HG03442 (cell line): Measurements from ENCODE around the gene POLR2H.

Source experiments
- ATAC-seq: cut with Tn5 transposase; IDR thresholded peaks from one replicate; pipeline ENCODE4 v1.9.1; 2021; ENCODE audit warnings: mild to moderate bottlenecking, moderate library complexity; ENCODE audit not compliant: unreplicated experiment

POLR2H gene

DNA sequence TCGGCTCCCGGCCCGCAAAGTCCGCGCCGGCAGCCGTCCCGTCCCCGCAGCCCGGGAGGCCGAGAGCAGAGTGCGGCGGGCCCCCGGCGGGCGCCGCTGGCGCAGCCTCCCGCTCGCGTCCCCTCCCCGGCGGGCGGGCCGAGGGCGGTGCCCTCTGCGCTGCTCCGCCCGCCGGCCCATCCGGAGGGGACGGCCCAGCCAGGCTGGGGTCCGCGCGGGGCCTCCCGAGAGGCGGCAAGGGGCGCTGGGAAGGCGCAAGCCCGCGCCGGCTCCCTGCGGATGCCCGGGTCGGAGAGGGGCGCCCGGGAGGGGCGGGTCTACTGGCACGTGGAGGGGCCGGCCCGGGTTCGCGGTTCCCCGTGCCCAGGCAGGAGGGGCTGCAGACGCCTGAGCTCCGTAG is at the start of gene POLR2H, which contains the start of gene CLCN2:
POLR2H (plus strand) TSS at position 179 of the 400 bp plus-strand sequence. CDS start 1,783 bp downstream, outside the sequence.
CLCN2 (minus strand) TSS at position 74 of the 400 bp plus-strand sequence. CDS start 126 bp downstream, outside the sequence.
- peak; percentile 28 for ATAC-seq

DNA sequence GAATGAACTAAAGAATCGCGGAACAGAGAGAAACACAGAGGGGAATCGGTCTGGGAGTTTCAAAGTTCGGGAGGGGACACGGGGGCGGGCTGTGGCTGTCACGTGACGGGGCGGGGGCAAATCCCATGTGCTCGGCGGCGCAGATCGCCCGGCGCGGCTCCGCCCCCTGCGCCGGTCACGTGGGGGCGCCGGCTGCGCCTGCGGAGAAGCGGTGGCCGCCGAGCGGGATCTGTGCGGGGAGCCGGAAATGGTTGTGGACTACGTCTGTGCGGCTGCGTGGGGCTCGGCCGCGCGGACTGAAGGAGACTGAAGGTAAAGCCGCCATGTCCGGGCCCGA is 47.2 kb upstream of the POLR2H start, which contains the start of gene EIF4G1:
EIF4G1 (plus strand) TSS at position 244 of the 337 bp plus-strand sequence. CDS start 1,191 bp downstream, outside the sequence.
- peak; percentile 84 for ATAC-seq

DNA sequence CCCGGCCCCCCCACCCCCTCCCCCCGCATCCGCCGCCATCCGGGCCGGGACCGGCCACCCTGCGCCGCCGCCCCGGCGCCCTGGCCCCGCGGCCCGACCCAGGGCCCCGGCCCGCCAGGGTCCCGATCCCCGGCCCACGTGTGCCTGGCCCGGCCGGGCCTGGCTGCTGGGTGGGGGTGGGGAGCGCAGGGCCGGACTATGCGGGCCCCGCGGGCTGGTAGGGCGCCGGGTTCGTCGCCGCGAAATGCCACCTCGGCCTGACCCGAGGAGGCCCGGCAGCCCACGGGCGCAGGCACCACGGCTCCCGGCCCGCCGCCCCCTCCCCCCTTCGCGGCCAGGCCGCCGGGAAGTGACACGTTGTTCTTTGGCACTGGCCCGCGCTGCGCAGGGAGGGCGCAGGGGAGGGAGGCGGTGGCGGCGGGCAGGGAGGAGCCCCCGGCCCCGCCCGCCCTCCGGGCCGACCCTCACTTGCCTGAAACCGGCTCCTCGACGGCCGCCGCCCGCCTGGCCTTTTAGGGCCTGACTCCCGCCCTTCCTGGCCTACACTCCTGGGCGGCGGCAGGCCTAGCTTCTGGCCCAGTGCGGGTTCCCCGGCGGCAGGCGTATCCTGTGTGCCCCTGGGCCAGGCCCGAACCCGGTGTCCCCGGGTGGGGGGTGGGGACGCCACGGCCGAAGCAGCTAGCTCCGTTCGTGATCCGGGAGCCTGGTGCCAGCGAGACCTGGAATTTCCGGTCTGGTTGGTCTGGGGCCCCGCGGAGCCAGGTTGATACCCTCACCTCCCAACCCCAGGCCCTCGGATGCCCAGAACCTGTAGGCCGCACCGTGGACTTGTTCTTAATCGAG is 46.6 kb upstream of the POLR2H start:
- ATAC-seq: peak; percentile 34

DNA sequence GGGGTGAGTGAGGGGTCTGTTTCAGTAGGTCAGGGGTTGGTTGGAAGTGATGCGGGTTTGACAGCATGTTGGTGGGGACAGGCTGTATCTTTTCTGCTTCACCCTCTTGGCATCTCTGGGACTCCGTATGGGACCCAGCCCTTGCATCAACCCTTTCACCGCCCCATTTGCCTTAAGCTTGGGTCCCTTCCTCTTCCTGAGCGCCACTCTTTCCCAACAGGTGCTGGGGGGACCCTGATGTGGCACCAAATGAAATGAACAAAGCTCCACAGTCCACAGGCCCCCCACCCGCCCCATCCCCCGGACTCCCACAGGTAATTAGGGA is 46.0 kb upstream of the POLR2H start:
- no peak for ATAC-seq

DNA sequence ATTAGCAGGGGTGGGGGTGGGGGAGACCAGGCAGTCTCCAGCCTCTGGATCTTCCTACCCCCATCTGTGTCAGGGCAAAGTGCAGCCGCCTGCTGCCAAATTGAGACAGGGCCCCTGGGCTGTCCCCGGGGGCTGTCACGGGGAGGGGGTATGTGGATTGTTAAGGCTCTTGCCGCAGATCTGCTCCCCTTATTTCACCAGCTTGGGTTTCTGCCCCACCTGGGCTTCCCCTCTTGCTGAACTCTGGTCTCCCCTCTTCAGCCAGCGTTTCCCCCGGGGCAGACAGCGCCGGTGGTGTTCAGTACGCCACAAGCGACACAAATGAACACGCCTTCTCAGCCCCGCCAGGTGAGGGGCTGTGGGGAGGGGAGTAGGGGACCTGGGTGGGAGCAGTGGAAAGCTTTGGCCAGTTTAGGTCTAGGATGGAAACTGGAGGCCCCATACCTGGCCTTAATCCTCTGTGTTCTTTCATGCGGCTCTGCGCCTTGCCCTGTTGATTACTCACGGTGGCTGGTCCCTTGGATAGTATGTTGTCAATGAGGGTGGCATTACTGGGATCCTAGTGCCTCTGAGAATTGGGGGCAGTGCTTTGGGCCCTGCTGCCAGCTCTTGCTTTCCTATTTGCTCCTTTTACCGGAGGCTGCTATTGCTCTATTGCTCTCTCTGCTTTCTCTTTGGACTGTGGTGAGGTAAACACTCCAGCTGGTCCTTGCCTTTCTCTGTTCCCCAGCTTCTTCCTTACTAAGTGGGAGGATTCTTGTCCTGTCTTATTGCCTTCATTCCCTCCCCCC is 45.4 kb upstream of the POLR2H start:
- ATAC-seq: no peak

DNA sequence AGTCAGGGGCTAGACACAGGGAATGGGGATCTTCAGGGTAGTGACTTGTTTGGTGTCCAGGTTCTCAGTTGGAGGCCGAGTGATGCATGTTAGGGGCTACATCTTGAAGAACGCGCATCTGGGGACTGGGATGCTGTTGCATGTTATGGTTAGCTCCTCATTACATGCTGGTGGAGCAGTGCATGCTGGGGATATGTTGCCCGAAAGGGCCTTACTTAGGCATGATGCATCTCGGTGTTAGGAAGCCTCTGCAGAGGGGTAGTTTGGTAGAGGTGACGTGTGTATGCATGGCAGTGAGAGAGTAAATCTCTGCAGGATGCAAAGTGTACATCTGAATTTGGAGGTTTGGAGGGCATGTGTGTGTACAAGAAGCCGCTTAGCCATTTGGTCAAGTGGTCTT is 44.7 kb upstream of the POLR2H start:
- no peak for ATAC-seq

DNA sequence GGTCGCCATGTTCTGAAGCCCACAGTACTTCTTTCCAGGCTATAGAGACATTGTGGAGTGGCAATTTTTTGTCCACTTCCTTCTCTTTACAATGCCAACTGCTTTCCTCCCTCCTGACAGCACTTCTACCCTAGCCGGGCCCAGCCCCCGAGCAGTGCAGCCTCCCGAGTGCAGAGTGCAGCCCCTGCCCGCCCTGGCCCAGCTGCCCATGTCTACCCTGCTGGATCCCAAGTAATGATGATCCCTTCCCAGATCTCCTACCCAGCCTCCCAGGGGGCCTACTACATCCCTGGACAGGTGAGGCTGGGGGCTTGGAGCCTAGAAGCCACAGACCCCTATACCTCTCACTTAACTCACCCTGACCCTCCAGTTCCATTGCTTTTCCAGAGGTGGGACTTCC is 44.3 kb upstream of the POLR2H start:
- ATAC-seq: no peak

DNA sequence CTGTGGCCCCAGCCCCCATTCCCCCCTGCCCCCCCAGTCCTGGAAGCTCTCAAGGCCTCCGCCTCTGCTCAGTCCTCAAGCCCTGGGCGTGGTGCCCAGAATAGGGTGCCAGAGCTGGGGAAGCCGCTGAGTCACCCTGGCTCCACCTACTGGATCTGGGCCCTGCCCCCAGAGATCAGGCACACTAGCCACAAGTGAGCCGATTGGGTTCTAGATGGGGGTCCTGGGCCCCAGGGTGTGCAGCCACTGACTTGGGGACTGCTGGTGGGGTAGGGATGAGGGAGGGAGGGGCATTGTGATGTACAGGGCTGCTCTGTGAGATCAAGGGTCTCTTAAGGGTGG is 41.4 kb upstream of the POLR2H start:
- ATAC-seq: no peak

DNA sequence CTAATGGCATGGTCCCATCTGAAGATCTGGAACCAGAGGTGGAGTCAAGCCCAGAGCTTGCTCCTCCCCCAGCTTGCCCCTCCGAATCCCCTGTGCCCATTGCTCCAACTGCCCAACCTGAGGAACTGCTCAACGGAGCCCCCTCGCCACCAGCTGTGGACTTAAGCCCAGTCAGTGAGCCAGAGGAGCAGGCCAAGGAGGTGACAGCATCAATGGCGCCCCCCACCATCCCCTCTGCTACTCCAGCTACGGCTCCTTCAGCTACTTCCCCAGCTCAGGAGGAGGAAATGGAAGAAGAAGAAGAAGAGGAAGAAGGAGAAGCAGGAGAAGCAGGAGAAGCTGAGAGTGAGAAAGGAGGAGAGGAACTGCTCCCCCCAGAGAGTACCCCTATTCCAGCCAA is 39.8 kb upstream of the POLR2H start:
- ATAC-seq: no peak

DNA sequence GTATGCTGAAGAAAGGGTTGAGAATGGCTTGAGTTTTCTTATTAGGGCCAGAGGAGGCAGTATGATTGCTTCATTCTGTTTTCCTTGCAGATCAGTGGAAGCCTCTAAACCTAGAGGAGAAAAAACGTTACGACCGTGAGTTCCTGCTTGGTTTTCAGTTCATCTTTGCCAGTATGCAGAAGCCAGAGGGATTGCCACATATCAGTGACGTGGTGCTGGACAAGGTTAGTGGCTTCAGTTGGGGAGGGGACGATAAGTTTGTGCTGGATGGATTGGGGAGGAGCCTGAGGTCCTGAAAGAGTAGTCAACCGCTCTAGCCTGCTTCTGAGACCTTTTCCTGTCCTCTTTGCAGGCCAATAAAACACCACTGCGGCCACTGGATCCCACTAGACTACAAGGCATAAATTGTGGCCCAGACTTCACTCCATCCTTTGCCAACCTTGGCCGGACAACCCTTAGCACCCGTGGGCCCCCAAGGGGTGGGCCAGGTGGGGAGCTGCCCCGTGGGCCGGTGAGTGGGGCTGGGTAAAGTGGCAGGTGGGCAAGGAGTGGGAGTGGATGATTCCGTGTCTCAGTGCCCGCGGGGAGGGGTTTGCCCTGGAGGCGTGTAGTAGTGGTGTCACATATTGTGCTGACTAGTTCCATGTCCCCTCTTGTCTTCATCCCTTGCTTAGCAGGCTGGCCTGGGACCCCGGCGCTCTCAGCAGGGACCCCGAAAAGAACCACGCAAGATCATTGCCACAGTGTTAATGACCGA is 38.6 kb upstream of the POLR2H start:
- ATAC-seq: no peak

DNA sequence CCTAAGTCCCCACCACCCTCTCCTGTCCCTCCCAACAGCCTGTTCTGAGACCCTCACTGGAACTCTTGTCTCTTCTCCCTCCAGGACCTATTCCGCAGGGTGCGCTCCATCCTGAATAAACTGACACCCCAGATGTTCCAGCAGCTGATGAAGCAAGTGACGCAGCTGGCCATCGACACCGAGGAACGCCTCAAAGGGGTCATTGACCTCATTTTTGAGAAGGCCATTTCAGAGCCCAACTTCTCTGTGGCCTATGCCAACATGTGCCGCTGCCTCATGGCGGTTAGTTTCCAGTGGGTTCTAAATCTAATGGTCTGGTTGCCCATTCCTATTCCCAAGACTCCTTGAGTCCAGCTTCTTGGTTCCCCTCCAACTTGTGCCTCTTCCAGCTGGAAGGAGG is 37.8 kb upstream of the POLR2H start:
- no peak for ATAC-seq

DNA sequence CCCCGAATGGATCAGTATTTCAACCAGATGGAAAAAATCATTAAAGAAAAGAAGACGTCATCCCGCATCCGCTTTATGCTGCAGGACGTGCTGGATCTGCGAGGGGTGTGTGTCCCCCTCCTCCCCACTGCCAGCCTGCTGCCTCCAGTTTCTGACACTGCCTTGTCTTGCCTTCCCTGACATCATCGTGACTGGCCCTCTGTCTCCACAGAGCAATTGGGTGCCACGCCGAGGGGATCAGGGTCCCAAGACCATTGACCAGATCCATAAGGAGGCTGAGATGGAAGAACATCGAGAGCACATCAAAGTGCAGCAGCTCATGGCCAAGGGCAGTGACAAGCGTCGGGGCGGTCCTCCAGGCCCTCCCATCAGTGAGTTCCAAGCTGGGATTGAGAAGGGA is 36.2 kb upstream of the POLR2H start:
- no peak for ATAC-seq

DNA sequence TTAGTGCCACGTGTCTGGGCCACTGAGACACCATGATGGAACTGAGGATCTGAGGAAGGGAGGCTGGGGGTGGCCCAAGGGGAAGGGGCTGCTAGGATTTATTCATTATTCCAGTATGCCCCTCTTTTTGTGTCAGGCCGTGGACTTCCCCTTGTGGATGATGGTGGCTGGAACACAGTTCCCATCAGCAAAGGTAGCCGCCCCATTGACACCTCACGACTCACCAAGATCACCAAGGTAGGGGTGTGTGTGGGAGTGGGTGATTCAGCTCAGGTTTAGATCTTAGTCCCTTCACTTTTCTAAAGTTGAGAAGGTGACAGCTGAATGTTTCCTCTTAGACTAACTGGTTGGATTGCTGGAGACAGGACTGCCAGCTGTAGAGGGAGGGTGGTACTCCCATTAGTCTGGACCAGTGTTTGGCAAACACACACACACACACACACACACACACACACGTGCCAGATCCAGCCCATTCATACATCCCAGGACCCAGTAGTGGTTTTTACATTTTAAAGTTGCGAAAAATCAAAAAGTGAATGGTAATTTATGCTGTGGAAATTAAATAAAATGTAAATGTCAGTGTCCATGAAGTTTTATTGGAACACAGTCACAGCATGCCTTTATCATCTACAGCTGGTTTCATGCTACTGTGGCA is 35.7 kb upstream of the POLR2H start:
- no peak for ATAC-seq

DNA sequence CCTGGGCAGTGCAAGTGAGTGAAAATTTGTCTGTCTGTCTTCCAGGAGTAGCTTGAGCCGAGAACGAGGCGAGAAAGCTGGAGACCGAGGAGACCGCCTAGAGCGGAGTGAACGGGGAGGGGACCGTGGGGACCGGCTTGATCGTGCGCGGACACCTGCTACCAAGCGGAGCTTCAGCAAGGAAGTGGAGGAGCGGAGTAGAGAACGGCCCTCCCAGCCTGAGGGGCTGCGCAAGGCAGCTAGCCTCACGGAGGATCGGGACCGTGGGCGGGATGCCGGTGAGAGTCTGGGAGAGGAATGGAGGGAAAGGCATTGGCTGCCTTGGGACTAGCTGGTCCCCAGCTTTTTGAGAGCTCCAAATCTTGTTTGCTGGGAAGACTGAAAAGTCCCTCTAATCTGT is 34.3 kb upstream of the POLR2H start:
- ATAC-seq: no peak

DNA sequence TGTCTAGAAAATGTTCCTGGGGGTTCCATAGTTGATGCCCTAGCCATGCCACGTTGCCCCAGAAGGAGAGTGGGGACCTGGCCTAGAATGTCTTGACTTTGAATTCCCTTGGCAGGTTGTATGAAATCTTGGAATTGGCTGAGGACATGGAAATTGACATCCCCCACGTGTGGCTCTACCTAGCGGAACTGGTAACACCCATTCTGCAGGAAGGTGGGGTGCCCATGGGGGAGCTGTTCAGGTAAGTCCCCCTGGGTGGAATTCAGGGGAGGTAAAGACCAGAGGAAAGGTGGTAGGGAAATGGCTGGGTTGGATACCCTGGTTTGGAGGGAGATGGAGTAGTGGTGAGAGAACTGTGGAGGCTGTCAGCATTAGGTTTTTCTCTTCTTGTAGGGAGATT is 33.0 kb upstream of the POLR2H start:
- ATAC-seq: no peak

DNA sequence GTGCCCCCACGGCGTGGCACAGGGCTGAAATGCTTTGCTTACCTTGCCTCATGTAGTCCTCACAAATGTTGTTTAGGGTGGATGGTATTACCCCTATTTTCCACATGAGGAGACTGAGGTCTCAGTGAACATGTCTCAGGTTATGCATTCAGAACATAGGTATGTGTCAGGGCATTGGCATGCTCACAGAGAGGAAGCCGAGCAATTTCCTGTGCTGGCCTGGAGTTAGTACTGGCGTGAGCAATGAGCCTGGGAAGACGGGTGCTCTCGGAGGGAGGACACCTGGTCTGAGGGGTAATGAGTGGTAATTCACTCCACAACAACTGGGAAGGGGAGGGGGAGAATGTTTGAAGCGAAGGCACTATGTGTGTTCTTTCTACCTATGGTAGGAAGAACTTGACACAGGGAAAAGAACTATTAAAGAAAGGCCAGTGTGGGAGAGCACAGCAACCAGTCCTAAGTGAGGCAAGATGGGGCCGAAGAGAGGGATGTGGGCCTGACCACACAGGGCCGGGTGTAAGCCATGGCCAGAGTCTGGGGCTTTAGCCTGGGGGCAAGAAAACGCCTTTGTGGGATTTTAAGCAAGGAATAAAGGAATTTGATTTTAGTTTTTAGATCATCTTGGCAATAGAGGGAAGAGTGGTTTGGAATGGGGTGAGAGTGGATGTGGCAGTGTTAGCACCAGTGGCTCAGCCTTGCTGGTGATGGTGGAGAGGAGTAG is 29.0 kb upstream of the POLR2H start:
- ATAC-seq: no peak

DNA sequence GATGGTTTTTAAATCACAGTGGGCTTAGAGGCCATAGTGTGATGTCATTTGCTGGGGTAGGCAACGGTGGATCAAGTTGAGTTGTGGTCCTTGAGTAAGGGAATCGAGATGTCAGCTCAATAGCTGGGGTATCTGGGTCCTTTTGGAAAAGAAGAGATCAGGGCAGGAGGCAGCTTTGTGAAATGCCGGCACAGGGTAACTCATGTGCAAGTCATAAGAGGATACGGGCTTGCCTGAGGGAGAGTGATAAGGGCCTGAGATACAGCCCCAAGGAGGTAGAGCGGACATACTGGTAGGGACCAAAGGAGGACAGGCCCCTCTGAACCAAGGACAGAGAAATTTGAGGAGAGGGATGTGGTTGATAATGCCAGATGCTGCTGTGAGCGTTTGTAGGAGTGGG is 28.3 kb upstream of the POLR2H start:
- ATAC-seq: no peak

DNA sequence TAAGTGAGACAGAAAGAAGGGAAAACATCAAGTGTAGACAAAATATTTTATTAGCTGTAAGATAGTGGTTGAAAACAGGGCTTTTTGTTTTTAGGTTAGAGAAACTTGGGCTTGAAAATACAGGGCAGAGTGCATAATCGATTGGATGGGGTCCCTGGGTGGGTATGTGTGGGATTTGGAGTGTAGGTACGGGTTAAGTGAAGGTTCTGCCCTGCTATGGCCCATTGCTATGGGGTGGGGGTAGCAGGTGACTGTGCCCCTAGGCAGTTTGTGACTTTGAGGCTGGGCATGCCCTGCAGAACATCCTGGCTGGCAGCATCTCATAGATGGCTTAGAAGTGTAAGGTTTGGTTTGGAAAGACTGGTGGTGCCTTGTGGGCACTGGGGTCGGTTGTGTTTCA is 27.8 kb upstream of the POLR2H start:
- ATAC-seq: no peak

DNA sequence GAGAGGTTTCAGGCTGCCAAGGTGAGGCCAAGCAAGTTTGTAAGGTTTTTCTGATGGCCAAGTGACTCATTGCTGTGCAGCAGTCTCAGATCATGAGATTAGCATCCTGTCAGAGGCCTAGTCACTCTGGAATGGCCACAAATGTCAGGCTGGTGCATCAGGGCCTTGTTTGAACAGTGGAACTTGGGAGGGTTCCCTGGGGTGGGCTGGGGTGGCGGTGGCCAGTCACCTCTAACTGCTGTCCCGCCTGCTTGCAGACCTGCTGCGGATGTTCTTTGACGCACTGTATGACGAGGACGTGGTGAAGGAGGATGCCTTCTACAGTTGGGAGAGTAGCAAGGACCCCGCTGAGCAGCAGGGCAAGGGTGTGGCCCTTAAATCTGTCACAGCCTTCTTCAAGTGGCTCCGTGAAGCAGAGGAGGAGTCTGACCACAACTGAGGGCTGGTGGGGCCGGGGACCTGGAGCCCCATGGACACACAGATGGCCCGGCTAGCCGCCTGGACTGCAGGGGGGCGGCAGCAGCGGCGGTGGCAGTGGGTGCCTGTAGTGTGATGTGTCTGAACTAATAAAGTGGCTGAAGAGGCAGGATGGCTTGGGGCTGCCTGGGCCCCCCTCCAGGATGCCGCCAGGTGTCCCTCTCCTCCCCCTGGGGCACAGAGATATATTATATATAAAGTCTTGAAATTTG is 26.9 kb upstream of the POLR2H start:
- no peak for ATAC-seq

DNA sequence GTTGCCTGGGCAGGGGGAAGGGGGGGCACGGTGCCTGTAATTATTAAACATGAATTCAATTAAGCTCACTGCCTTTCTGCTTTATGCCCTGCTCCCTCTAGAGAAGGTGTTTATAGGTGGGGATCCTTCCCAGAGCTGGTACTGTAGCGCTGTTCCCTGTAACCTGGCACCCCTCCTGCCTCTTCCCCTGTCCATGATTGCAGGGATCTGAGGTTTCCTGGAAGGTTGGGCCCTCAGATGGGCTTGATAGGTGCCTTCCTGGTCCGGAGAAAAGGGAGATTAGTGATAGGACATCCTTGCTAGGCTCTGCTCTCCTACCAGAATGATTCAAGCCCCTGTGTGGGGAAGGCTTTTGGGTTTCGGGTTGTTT is 26.2 kb upstream of the POLR2H start:
- peak; percentile 2 for ATAC-seq
